GM12891 (cell line): ENCODE measurements around the gene DHCR7.

ENCODE experiments used
- DNase-seq: peaks from one replicate; pipeline ENCODE4 v3.0.0; 2011; ENCODE audit warnings: low spot score; ENCODE audit not compliant: insufficient read length
- FAIRE-seq: peaks from 2 replicates; lab custom pipeline; 2011; peaks lifted over from hg19 to GRCh38; lab: Jason Lieb, UNC
- PAX5 ChIP-seq: IDR thresholded peaks from 2 replicates; pipeline ENCODE4 v1.6.1; 2011; ENCODE audit warnings: low read length, moderate library complexity, mild to moderate bottlenecking; ENCODE audit not compliant: insufficient read depth, severe bottlenecking
- POLR2A ChIP-seq: IDR thresholded peaks from 2 replicates; pipeline ENCODE4 v1.6.1; 2011; ENCODE audit warnings: low read depth, low read length, control low read depth
- POLR2AphosphoS5 ChIP-seq: IDR thresholded peaks from 2 replicates; pipeline ENCODE4 v1.6.1; 2011; ENCODE audit warnings: low read depth, low read length, control low read depth
- POU2F2 ChIP-seq: IDR thresholded peaks from 2 replicates; pipeline ENCODE4 v1.6.1; 2011; ENCODE audit warnings: low read depth, mild to moderate bottlenecking, control low read depth, low read length, moderate library complexity
- SPI1 ChIP-seq: IDR thresholded peaks from 2 replicates; pipeline ENCODE4 v1.6.1; 2011; ENCODE audit warnings: low read depth, low read length, control low read depth
- TAF1 ChIP-seq: IDR thresholded peaks from 2 replicates; pipeline ENCODE4 v1.6.1; 2011; ENCODE audit warnings: low read depth, low read length, control low read depth

DHCR7 gene

DNA sequence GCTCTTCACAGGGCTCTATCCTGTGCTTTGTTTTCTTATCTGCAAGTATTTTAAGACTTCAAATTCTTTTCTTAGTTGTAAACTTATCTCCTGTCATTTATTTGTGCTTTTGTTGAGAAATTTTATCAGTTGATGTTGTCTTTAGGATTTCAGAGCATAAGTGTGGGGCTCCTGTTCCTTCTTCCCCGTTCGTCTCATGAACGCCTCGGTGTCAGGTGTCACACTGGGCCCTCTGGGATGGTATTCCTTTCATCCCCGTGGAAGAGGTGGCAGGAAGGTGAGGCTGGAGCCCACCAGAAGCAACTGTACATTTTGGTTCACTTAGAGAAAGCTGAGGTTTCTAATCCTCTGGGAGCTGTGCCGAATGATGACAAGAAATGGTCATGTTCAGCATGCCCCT is 22.8 kb upstream of the DHCR7 start:
- no peak for TF ChIP-seq POU2F2
- FAIRE-seq = no peak
- no peak for DNase-seq

DNA sequence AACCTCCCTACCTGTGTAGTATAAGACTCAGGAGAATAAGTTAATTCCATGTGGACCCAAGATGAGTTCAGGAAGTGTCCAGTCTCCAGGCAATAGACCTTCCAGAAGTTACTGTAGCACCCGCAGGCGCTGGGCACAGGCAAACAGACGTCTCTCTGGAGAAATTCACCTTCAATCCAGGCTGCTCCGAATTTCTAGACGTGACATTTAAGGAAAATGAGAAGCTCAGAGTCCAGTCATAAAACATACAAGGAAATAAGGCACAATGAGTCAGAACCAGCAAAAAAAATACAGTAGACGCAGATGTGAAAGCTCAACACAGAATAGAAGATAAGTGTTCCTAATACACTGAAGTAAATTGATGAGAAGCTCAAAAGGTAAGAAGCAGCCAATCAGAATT is 19.0 kb upstream of the DHCR7 start:
- FAIRE-seq (no peak), DNase-seq (no peak)
- no peak for TF ChIP-seq SPI1
- no peak for TF ChIP-seq POLR2AphosphoS5
- TF ChIP-seq PAX5 = no peak
- no peak for TF ChIP-seq TAF1
- no peak for TF ChIP-seq POLR2A
- TF ChIP-seq POU2F2 = no peak

- no peak for TF ChIP-seq PAX5
- TF ChIP-seq POU2F2 = no peak
- no peak for TF ChIP-seq SPI1
- no peak for TF ChIP-seq TAF1
- no peak for TF ChIP-seq POLR2AphosphoS5
- no peak for TF ChIP-seq POLR2A
- no peak for FAIRE-seq
- no peak for DNase-seq
These were observed 18.2 kb upstream of the DHCR7 start for GRCh38 chr11:71466358-71466757.

GRCh38 chr11:71465054-71465453 is 16.9 kb upstream of the DHCR7 start:
- DNase-seq = no peak
- FAIRE-seq = no peak
- TF ChIP-seq PAX5 (no peak), TAF1 (no peak), POLR2AphosphoS5 (no peak), SPI1 (no peak), POU2F2 (no peak), POLR2A (no peak)

- TF ChIP-seq PAX5 (no peak), POU2F2 (no peak), TAF1 (no peak), SPI1 (no peak), POLR2AphosphoS5 (no peak), POLR2A (no peak)
- no peak for DNase-seq
- FAIRE-seq = no peak
These were observed 15.4 kb upstream of the DHCR7 start for GRCh38 chr11:71463331-71464211.

GRCh38 chr11:71462726-71463125 is 14.5 kb upstream of the DHCR7 start:
- no peak for FAIRE-seq
- no peak for DNase-seq
- TF ChIP-seq POU2F2 (no peak), TAF1 (no peak), POLR2A (no peak), SPI1 (no peak), PAX5 (no peak), POLR2AphosphoS5 (no peak)

- FAIRE-seq = no peak
- TF ChIP-seq POLR2AphosphoS5 = no peak
- TF ChIP-seq PAX5 = no peak
- TF ChIP-seq SPI1 = no peak
- TF ChIP-seq POU2F2 = no peak
- TF ChIP-seq POLR2A = no peak
- no peak for TF ChIP-seq TAF1
- no peak for DNase-seq
These were observed 13.5 kb upstream of the DHCR7 start for GRCh38 chr11:71461696-71462095.

GRCh38 chr11:71459767-71460320 is 11.7 kb upstream of the DHCR7 start:
- FAIRE-seq = no peak

GRCh38 chr11:71459076-71459766 is 11.0 kb upstream of the DHCR7 start:
- FAIRE-seq = no peak
- TF ChIP-seq POLR2A (no peak), TAF1 (no peak), PAX5 (no peak), POLR2AphosphoS5 (no peak), SPI1 (no peak), POU2F2 (no peak)
- DNase-seq = no peak

More at GRCh38 chr11:71459767-71460320, 11.7 kb upstream of the DHCR7 start:
- no peak for DNase-seq
- TF ChIP-seq TAF1 = no peak
- TF ChIP-seq POLR2AphosphoS5 = no peak
- TF ChIP-seq POU2F2 = no peak
- no peak for TF ChIP-seq PAX5
- TF ChIP-seq SPI1 = no peak
- no peak for TF ChIP-seq POLR2A
